Mesendoderm (in vitro differentiated cells): ENCODE measurements around the gene EXTL1.

ENCODE experiments used
- DNase-seq: peaks from one replicate; pipeline ENCODE4 v3.0.0; 2013
- H2AK5ac ChIP-seq: 2 replicates; pipeline ENCODE4 v1.6.1; 2013; ENCODE audit warnings: low read length, inconsistent platforms
- H2BK120ac ChIP-seq: 2 replicates; pipeline ENCODE4 v1.6.1; 2013; ENCODE audit warnings: low read depth, mild to moderate bottlenecking, low read length, moderate library complexity, mixed read lengths
- H2BK15ac ChIP-seq: replicated peaks from 2 replicates; pipeline ENCODE4 v1.6.1; 2013; ENCODE audit warnings: low read depth, mild to moderate bottlenecking, moderate library complexity
- H2BK5ac ChIP-seq: 2 replicates; pipeline ENCODE4 v1.6.1; 2013; ENCODE audit warnings: low read length, inconsistent platforms
- H3K18ac ChIP-seq: 2 replicates; pipeline ENCODE4 v1.6.1; 2013; ENCODE audit warnings: mild to moderate bottlenecking, low read length, mixed read lengths
- H3K23ac ChIP-seq: one replicate; pipeline ENCODE4 v1.6.1; 2013; ENCODE audit warnings: low read length
- H3K27ac ChIP-seq: 2 replicates; pipeline ENCODE4 v1.5.1; 2013; ENCODE audit warnings: low read depth, mild to moderate bottlenecking, inconsistent platforms, low read length, moderate library complexity
- H3K27me3 ChIP-seq: 2 replicates; pipeline ENCODE4 v1.6.1; 2013; ENCODE audit warnings: low read length, control low read depth, mild to moderate bottlenecking, inconsistent platforms; ENCODE audit not compliant: insufficient read depth, poor library complexity
- H3K36me3 ChIP-seq: 2 replicates; pipeline ENCODE4 v1.6.1; 2013; ENCODE audit warnings: low read length, inconsistent platforms; ENCODE audit not compliant: control insufficient read depth, insufficient read depth
- H3K4ac ChIP-seq: one replicate; pipeline ENCODE4 v1.6.1; 2013; ENCODE audit warnings: low read depth, mild to moderate bottlenecking, low read length, moderate library complexity
- H3K4me1 ChIP-seq: 2 replicates; pipeline ENCODE4 v1.6.1; 2013; ENCODE audit warnings: low read depth, low read length, inconsistent platforms; ENCODE audit not compliant: control insufficient read depth
- H3K4me2 ChIP-seq: 2 replicates; pipeline ENCODE4 v1.6.1; 2013; ENCODE audit warnings: low read length
- H3K4me3 ChIP-seq: 2 replicates; pipeline ENCODE4 v1.5.1; 2013; ENCODE audit warnings: mild to moderate bottlenecking, low read length
- H3K56ac ChIP-seq: one replicate; pipeline ENCODE4 v1.6.1; 2013; ENCODE audit warnings: low read length
- H3K79me1 ChIP-seq: 2 replicates; pipeline ENCODE4 v1.6.1; 2013; ENCODE audit warnings: low read length, inconsistent platforms
- H3K79me2 ChIP-seq: 2 replicates; pipeline ENCODE4 v1.6.1; 2013; ENCODE audit warnings: mild to moderate bottlenecking, low read length; ENCODE audit not compliant: control insufficient read depth, insufficient read depth
- H3K9ac ChIP-seq: 2 replicates; pipeline ENCODE4 v1.6.1; 2013; ENCODE audit warnings: low read length, inconsistent platforms
- H4K5ac ChIP-seq: one replicate; pipeline ENCODE4 v1.6.1; 2013; ENCODE audit warnings: low read length
- H4K8ac ChIP-seq: one replicate; pipeline ENCODE4 v1.6.1; 2013; ENCODE audit warnings: low read depth, mild to moderate bottlenecking, control low read depth, low read length, moderate library complexity
- WGBS: extraction: QIAGEN DNeasy Blood & Tissue Kit; methylation state at CpG from one replicate; pipeline ENCODE4 v1.1.7; 2013; ENCODE audit warnings: low lambda C conversion rate, missing lambda C conversion rate; ENCODE audit not compliant: insufficient coverage; ENCODE audit errors: extremely low coverage; 5-methylcytosine and 5-hydroxymethylcytosine counted together

EXTL1 gene

GRCh38 chr1:26044971-26045721, 23.6 kb downstream of the EXTL1 start:
- Histone ChIP-seq H3K4me2 (peak overlapping the region; percentile 30), H3K9ac (peak overlapping the region; percentile 45), H4K5ac (no peak overlapping the region), H3K79me2 (no peaks in the 10 kb centered on the region), H3K4me1 (no peaks in the 10 kb centered on the region), H4K8ac (no peak overlapping the region), H2BK120ac (no peak overlapping the region), H3K4me3 (no peak overlapping the region), H2BK5ac (no peak overlapping the region), H3K56ac (peak overlapping the region; percentile 65), H3K27ac (no peak overlapping the region), H3K79me1 (no peaks in the 10 kb centered on the region), H3K23ac (peak overlapping the region; percentile 31), H3K4ac (no peak overlapping the region), H3K18ac (no peak overlapping the region), H2AK5ac (no peak overlapping the region), H3K27me3 (peaks cover 25% of the 10 kb centered on the region), H3K36me3 (no peaks in the 10 kb centered on the region), H2BK15ac (no peak overlapping the region)
- DNase-seq, result peak; percentile 13
- no CpG with 5 or more reads among the region's 29 CpGs for WGBS

- no peaks in the 10 kb centered on the region for H3K4me1 ChIP-seq
- no peak within 1 kb of the TSS for H4K5ac ChIP-seq
- no peak within 1 kb of the TSS for H2BK120ac ChIP-seq
- no CpG with 5 or more reads among the region's 62 CpGs for WGBS
- H3K4me3 ChIP-seq, result no peak within 1 kb of the TSS
- peak within 1 kb of the TSS; percentile 11 for H3K18ac ChIP-seq
- H4K8ac ChIP-seq, result no peak within 1 kb of the TSS
- peaks cover 25% of the 10 kb centered on the region for H3K27me3 ChIP-seq
- no peaks in the 10 kb centered on the region for H3K79me2 ChIP-seq
- peak within 1 kb of the TSS; percentile 31 for H3K23ac ChIP-seq
- H3K9ac ChIP-seq, result peak within 1 kb of the TSS; percentile 45
- H3K4ac ChIP-seq, result no peak within 1 kb of the TSS
- H2BK5ac ChIP-seq, result no peak within 1 kb of the TSS
- H3K56ac ChIP-seq, result peak within 1 kb of the TSS; percentile 69
- H3K79me1 ChIP-seq, result no peaks in the 10 kb centered on the region
- H3K4me2 ChIP-seq, result peak within 1 kb of the TSS; percentile 30
- H3K36me3 ChIP-seq, result no peaks in the 10 kb centered on the region
- no peak within 1 kb of the TSS for H2AK5ac ChIP-seq
- no peak within 1 kb of the TSS for H2BK15ac ChIP-seq
- no peak within 1 kb of the TSS for H3K27ac ChIP-seq
- no peak for DNase-seq
These were observed 24.2 kb downstream of the EXTL1 start, which contains the start of gene SLC30A2 for GRCh38 chr1:26045722-26046245. SLC30A2 (minus strand) TSS chr1:26046118; CDS start chr1:26045896, 222 bp downstream.

- Histone ChIP-seq H3K23ac (no peak overlapping the region), H2AK5ac (no peak overlapping the region), H3K27ac (no peak overlapping the region), H2BK120ac (no peak overlapping the region), H3K4me2 (peak overlapping the region; percentile 30), H3K79me2 (no peaks in the 10 kb centered on the region), H4K5ac (no peak overlapping the region), H3K4me1 (no peaks in the 10 kb centered on the region), H3K36me3 (no peaks in the 10 kb centered on the region), H3K4me3 (no peak overlapping the region), H2BK15ac (no peak overlapping the region), H2BK5ac (no peak overlapping the region), H3K4ac (no peak overlapping the region), H3K9ac (no peak overlapping the region), H4K8ac (no peak overlapping the region), H3K27me3 (peaks cover 25% of the 10 kb centered on the region), H3K79me1 (no peaks in the 10 kb centered on the region), H3K18ac (peak overlapping the region; percentile 11), H3K56ac (peak overlapping the region; percentile 69)
- no CpG with 5 or more reads among the region's 57 CpGs for WGBS
- no peak for DNase-seq
These were observed 24.9 kb downstream of the EXTL1 start for GRCh38 chr1:26046246-26047095.

GRCh38 chr1:26047278-26047874, 25.8 kb downstream of the EXTL1 start:
- Histone ChIP-seq H3K4me2 (no peak overlapping the region), H3K79me2 (no peaks in the 10 kb centered on the region), H2BK15ac (no peak overlapping the region), H3K4me3 (no peak overlapping the region), H3K27me3 (peaks cover 25% of the 10 kb centered on the region), H2AK5ac (no peak overlapping the region), H3K18ac (no peak overlapping the region), H3K23ac (no peak overlapping the region), H3K4me1 (no peaks in the 10 kb centered on the region), H2BK120ac (no peak overlapping the region), H3K4ac (no peak overlapping the region), H4K5ac (no peak overlapping the region), H3K56ac (no peak overlapping the region), H4K8ac (no peak overlapping the region), H3K9ac (no peak overlapping the region), H3K79me1 (no peaks in the 10 kb centered on the region), H3K27ac (no peak overlapping the region), H3K36me3 (no peaks in the 10 kb centered on the region), H2BK5ac (no peak overlapping the region)
- no CpG with 5 or more reads among the region's 7 CpGs for WGBS
- DNase-seq, result no peak

- no peak overlapping the region for H3K27ac ChIP-seq
- no CpG with 5 or more reads among the region's 10 CpGs for WGBS
- H3K4me2 ChIP-seq, result no peak overlapping the region
- H3K4ac ChIP-seq, result no peak overlapping the region
- no peak overlapping the region for H3K23ac ChIP-seq
- no peak overlapping the region for H2AK5ac ChIP-seq
- no peak for DNase-seq
- no peak overlapping the region for H3K18ac ChIP-seq
- H4K8ac ChIP-seq, result no peak overlapping the region
- H2BK15ac ChIP-seq, result no peak overlapping the region
- no peak overlapping the region for H2BK120ac ChIP-seq
- no peak overlapping the region for H4K5ac ChIP-seq
- no peaks in the 10 kb centered on the region for H3K79me1 ChIP-seq
- H3K4me3 ChIP-seq, result no peak overlapping the region
- peaks cover 25% of the 10 kb centered on the region for H3K27me3 ChIP-seq
- no peaks in the 10 kb centered on the region for H3K79me2 ChIP-seq
- no peaks in the 10 kb centered on the region for H3K4me1 ChIP-seq
- H3K56ac ChIP-seq, result no peak overlapping the region
- H3K36me3 ChIP-seq, result no peaks in the 10 kb centered on the region
- H2BK5ac ChIP-seq, result no peak overlapping the region
- no peak overlapping the region for H3K9ac ChIP-seq
These were observed 28.1 kb downstream of the EXTL1 start for GRCh38 chr1:26049531-26050247.
